Stromal cell of bone marrow (primary cell): ENCODE measurements around the gene AKR1B1.

Source experiments
- DNase-seq: peaks from one replicate; pipeline ENCODE4 v3.0.0-alpha.2; 2012; ENCODE audit warnings: low read depth

Gene AKR1B1

DNA sequence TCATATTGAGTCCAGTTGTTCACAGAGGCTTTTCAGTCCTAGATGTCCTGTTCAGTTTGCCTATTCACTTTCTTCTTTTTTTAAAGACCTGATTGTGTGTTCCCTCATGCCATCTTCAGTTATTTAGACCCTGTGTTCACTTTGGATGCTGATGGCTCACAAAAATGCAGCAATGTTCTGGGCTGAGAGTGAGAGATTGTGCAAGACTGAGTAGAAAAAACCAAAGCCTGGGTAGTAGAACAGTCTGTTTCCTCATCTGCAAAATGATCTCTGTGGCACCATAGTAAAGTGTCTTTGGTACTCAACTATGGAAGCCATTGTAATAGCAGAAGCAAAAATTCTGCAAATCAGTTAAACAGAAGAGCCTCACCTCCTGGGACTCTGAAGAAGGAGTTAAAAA lies 43.2 kb downstream of the AKR1B1 start:
- DNase-seq: no peak

DNA sequence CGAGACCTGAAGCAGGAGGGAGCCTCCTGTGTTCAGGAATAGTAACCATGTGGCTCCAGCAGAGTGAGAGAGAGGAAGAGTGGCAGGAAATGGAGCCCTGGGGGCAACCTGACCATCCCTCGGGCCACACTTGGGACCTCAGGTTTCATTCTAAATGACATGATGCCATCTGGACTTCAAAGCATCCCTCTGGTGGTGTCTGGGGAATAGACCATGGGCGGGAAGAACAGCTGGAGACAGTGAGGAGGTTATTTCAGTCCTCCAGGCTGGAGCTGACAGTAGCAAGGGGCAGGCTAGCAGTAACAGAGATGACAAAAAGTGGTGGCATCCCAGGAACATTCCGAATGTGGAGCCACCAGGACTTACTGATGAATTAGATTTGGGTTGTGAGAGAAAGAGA lies 44.8 kb downstream of the AKR1B1 start:
- no peak for DNase-seq

DNA sequence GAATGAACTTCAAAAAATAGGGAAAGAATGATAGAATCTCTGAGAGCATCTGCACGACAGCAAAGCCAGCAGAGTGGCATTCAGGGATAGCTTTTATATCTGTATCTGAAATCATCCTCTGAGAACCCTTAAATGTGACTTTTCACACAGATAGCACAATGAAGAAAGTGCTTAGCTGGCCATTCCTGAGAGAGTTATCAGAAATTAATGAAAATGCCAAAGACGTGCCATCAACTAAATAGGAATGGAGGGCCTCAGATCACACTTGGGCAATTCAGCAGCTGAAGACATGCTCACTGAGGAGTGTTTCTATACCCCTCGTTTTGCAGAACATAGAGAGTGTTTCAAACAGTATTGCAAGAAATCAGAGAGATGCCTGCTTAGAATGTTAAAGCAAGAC lies 51.6 kb downstream of the AKR1B1 start:
- DNase-seq: no peak

DNA sequence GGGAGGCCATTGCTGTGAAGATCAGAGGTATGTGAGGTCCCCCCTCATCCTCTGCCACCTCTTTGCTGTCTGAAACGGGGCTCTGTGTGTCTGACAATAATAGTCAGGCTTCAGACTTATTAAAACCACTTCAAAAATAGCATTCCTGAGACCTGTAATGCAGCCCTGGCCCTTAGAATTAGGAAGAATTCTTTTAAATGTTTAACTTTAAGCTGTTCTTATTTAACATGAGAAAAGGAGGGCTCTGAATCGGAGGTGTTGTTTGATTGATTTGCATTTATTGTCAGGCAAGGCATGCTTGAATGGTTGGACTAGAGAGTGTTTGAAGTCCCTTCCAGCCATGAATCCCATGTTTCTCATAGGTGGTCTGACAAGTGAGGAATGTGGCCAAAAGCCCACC lies 52.5 kb downstream of the AKR1B1 start:
- DNase-seq: no peak

DNA sequence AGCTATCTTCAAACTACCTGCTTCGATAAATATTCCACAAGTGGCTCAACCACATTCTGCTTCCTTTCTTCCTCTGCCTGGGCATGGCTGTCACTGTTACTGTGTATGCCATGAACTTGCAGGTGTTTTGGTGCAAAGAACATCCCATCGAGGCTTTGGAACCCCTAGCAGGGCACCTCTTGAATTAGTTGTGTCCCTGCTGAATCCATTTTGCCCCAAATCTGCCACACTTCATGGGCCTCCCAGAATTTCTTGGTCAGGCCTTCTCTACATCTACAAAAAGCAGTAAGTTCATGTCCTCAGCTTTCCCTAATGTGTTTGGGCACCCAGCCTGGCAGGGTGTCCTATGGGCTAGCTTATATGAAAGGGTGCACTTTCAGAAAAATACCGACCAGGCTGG lies 53.6 kb downstream of the AKR1B1 start:
- DNase-seq: no peak

DNA sequence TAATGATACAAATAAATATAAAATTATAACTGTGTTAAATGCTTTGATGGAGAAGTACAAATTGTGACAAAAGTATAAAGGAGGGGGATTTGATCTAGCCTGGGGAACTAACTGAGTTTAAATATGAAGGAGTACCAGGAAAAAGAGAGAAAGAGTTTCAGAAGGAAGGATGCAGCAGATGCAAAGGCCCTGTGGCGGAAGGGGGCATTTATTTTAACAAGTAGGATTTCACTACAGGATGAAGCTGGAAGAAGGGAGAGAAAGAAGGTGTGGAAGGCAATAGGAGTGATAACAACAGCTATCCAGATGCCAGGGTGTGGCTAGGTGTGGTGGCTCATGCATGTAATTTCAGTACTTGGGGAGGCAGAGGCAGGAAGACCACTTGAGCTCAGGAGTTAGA lies 55.8 kb downstream of the AKR1B1 start:
- no peak for DNase-seq

DNA sequence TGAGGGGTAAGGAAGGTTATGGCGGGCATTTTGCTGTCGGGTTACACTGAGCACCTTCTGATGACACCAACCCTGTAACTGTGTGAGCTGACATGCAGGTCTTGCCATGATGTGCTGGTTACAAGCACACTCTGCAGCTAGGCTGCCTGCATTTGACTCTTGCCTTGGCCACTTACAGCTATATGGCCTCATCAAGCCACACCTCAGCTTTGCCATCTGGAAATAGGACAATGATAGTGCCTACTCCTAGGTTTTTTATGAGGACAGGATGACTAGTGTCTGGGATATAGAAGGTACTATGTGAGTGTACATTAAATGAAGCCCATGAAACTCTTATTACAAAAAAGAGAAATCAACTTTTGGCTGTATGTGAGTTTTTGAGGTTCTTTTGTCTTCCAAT lies 58.0 kb downstream of the AKR1B1 start:
- no peak for DNase-seq

DNA sequence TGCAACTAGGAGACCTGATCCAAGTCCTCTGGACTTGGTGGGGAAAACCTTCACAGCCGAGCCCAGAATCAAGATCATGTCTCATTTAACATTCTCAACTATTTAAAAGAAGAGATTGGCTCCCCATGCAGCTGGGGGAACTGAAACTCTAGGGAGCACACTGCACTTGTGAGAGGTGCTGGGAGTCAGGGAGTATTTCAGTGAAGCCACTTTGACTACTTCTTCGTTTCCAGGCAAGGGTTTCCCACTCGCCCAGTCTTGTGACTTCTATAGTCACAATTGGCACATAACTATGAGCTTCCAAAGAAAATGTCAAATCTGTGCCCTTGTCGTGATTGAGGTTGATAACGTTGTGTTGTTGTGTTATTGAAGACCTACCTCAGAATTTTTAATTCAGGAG lies 62.9 kb downstream of the AKR1B1 start:
- no peak for DNase-seq

DNA sequence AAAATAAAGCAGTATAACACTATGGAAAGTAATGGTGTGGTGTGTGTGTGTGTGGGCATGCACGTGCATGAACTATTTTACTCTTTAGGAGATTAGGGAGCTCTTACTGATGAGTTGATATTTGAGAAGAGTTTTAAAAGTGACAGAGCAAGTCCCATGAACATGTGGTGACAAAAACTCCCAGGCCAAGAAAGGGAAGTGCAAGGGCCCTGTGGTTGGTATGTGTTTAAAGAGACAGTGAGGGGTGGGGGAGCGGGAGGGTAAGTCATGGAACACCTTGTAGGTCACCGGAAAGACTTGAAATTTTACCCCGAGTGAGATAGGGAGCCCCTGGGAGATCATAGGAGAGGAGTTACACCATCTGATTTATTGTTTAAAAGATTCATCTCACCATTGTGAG lies 63.3 kb downstream of the AKR1B1 start:
- no peak for DNase-seq

DNA sequence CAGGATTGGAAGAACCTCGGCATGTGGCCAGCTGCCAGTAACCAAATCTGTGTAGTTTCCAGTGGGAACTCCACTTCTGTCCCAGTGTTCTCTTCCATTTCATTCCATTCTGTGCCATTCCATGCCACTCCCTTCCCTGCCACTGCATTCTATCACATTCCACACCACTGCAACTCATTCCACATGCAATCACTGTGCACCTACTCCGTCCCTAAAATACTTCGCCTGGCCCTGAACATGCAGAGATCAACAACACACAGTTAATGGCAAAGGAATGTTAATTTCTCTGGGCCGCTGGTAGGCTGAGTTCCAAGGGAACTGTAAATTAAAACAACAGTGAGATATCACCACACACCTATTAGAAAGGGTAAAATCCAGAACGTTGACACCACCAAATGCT lies 64.8 kb downstream of the AKR1B1 start:
- no peak for DNase-seq
